Fibroblast of the conjunctiva (primary cell): ENCODE data around the gene POLR2C.
"Not testable (repeated sequence)": the region's sequence is repeated elsewhere in the genome, so short reads cannot be mapped to it uniquely, and the experiment has no call there.

Experiments used
- DNase-seq: peaks from one replicate; pipeline ENCODE4 v3.0.0-alpha.2; 2010; ENCODE audit warnings: low read depth

POLR2C gene

GRCh38 chr16:57462209-57462977 is at the start of gene POLR2C:
TSS of gene POLR2C (plus strand) at chr16:57462679. CDS start at chr16:57462725, 46 bp downstream.
- DNase-seq = peak; percentile 65

- no peak for DNase-seq
Observed at GRCh38 chr16:57413301-57413730, 49.2 kb upstream of the POLR2C start.

- no peak for DNase-seq
Observed at GRCh38 chr16:57413733-57414132, 48.7 kb upstream of the POLR2C start.

- DNase-seq = no peak
Observed at GRCh38 chr16:57416084-57416483, 46.4 kb upstream of the POLR2C start.

GRCh38 chr16:57419506-57419905 is 43.0 kb upstream of the POLR2C start:
- no peak for DNase-seq

GRCh38 chr16:57422026-57422944 is 40.2 kb upstream of the POLR2C start:
- peak; percentile 64 for DNase-seq

- DNase-seq = no peak
Observed at GRCh38 chr16:57423152-57423551, 39.3 kb upstream of the POLR2C start.

GRCh38 chr16:57424583-57424982 is 37.9 kb upstream of the POLR2C start:
- no peak for DNase-seq

- no peak for DNase-seq
Observed at GRCh38 chr16:57426356-57426755, 36.1 kb upstream of the POLR2C start.

- DNase-seq = no peak
Observed at GRCh38 chr16:57427307-57427706, 35.2 kb upstream of the POLR2C start.

- no peak for DNase-seq
Observed at GRCh38 chr16:57427824-57428223, 34.7 kb upstream of the POLR2C start.

GRCh38 chr16:57430955-57431354 is 31.5 kb upstream of the POLR2C start:
- DNase-seq = no peak

GRCh38 chr16:57432505-57432904 is 30.0 kb upstream of the POLR2C start:
- DNase-seq = no peak

GRCh38 chr16:57432989-57433388 is 29.5 kb upstream of the POLR2C start:
- no peak for DNase-seq

GRCh38 chr16:57434003-57434402 is 28.5 kb upstream of the POLR2C start:
- DNase-seq = no peak

- no peak for DNase-seq
Observed at GRCh38 chr16:57435838-57436237, 26.6 kb upstream of the POLR2C start.

GRCh38 chr16:57439947-57440346 is 22.5 kb upstream of the POLR2C start:
- not testable (repeated sequence) for DNase-seq

GRCh38 chr16:57440551-57440950 is 21.9 kb upstream of the POLR2C start:
- DNase-seq = not testable (repeated sequence)

- DNase-seq = no peak
Observed at GRCh38 chr16:57444711-57445110, 17.8 kb upstream of the POLR2C start.

GRCh38 chr16:57445510-57445909 is 17.0 kb upstream of the POLR2C start:
- DNase-seq = no peak

GRCh38 chr16:57446531-57447185 is 15.8 kb upstream of the POLR2C start:
- peak; percentile 13 for DNase-seq

- DNase-seq = peak; percentile 85
Observed at GRCh38 chr16:57447186-57447962, 15.1 kb upstream of the POLR2C start, which contains the start of the genes CIAPIN1 and COQ9. TSS of gene CIAPIN1 (minus strand) at chr16:57447385. CDS start at chr16:57440928, 6,457 bp downstream. TSS of gene COQ9 (plus strand) at chr16:57447479. CDS start at chr16:57447506, 27 bp downstream.
